Mesothelial cell of epicardium (in vitro differentiated cells): Measurements from ENCODE around the gene SRRM3. TPM values are rescaled to one million over a fixed set of nuclear protein-coding genes. Genes with fewer than 3 reads are reported as not detected.
A peak's percentile ranks its signal among the peaks of the same experiment; 100 is the strongest.
"Not testable (repeated sequence)": the region's sequence is repeated elsewhere in the genome, so short reads cannot be mapped to it uniquely, and the experiment has no call there.

ENCODE experiments used
- DNase-seq, 2 experiments: peaks; one replicate each; pipeline ENCODE4 v3.0.0; 2021; ENCODE audit warnings: low spot score in 2 of 2; ENCODE audit not compliant: unreplicated experiment in 2 of 2
- H3K27ac Mint-ChIP-seq: 2 replicates; pipeline ENCODE4 v1.8.0; 2021; ENCODE audit warnings: mixed read lengths
- H3K27me3 Mint-ChIP-seq: 2 replicates; pipeline ENCODE4 v1.8.0; 2021; ENCODE audit warnings: low read depth, mixed read lengths
- H3K36me3 Mint-ChIP-seq: 2 replicates; pipeline ENCODE4 v1.8.0; 2021; ENCODE audit warnings: mixed read lengths
- H3K4me1 Mint-ChIP-seq: 2 replicates; pipeline ENCODE4 v1.8.0; 2021; ENCODE audit warnings: mixed read lengths
- H3K4me3 Mint-ChIP-seq: 2 replicates; pipeline ENCODE4 v1.8.0; 2021; ENCODE audit warnings: mild to moderate bottlenecking, moderate library complexity, mixed read lengths
- H3K9me3 Mint-ChIP-seq: 2 replicates; pipeline ENCODE4 v1.8.0; 2021; ENCODE audit warnings: mixed read lengths
- CTCF ChIP-seq: fragments of 200-600 bp; sonication (generic); IDR thresholded peaks from one replicate; pipeline ENCODE4 v1.5.0; 2021; ENCODE audit warnings: antibody characterized with exemption; ENCODE audit not compliant: unreplicated experiment
- total RNA-seq: library from RNA; stranded (reverse); gene quantifications from 3 replicates; pipeline ENCODE4 v1.2.1, GENCODE V29; 2021

Gene SRRM3
- total RNA-seq, 1 donor from 2014 or later = 6.9 TPM

- Mint-ChIP-seq H3K9me3 (no peaks in the 10 kb centered on the region), H3K27ac (peak overlapping the region; percentile 89), H3K4me3 (peak overlapping the region; percentile 89), H3K4me1 (peaks cover 28% of the 10 kb centered on the region), H3K27me3 (no peaks in the 10 kb centered on the region), H3K36me3 (no peaks in the 10 kb centered on the region)
- peak; percentile 92 to 95 for DNase-seq
- TF ChIP-seq CTCF = no peak
Observed at GRCh38 chr7:76303202-76304147, 101.8 kb downstream of the SRRM3 start.

- Mint-ChIP-seq H3K4me1 (peaks cover 28% of the 10 kb centered on the region), H3K9me3 (no peaks in the 10 kb centered on the region), H3K27me3 (no peaks in the 10 kb centered on the region), H3K36me3 (no peaks in the 10 kb centered on the region), H3K4me3 (no peak overlapping the region), H3K27ac (peak overlapping the region; percentile 43)
- no peak for TF ChIP-seq CTCF
- no peak for DNase-seq
Observed at GRCh38 chr7:76304888-76305375, 103.2 kb downstream of the SRRM3 start.

GRCh38 chr7:76308874-76309273 lies 107.2 kb downstream of the SRRM3 start:
- not testable (repeated sequence) for H3K27me3 Mint-ChIP-seq, H3K27ac Mint-ChIP-seq
- peaks cover 19% of the 10 kb centered on the region for H3K4me1 Mint-ChIP-seq

GRCh38 chr7:76309341-76310101 lies 107.8 kb downstream of the SRRM3 start:
- not testable (repeated sequence) for DNase-seq, H3K36me3 Mint-ChIP-seq
- peaks cover 17% of the 10 kb centered on the region for H3K4me1 Mint-ChIP-seq

More at GRCh38 chr7:76308874-76309273, 107.2 kb downstream of the SRRM3 start:
- DNase-seq, H3K4me3 Mint-ChIP-seq, H3K9me3 Mint-ChIP-seq, H3K36me3 Mint-ChIP-seq: not testable (repeated sequence)

GRCh38 chr7:76310102-76310957 lies 108.6 kb downstream of the SRRM3 start:
- Mint-ChIP-seq H3K36me3 (no peaks in the 10 kb centered on the region), H3K27ac (no peak overlapping the region), H3K4me1 (peaks cover 13% of the 10 kb centered on the region), H3K9me3 (no peaks in the 10 kb centered on the region), H3K27me3 (no peaks in the 10 kb centered on the region), H3K4me3 (no peak overlapping the region)
- no peak for DNase-seq
- no peak for TF ChIP-seq CTCF

More at GRCh38 chr7:76309341-76310101, 107.8 kb downstream of the SRRM3 start:
- not testable (repeated sequence) for H3K4me3 Mint-ChIP-seq, H3K27me3 Mint-ChIP-seq, H3K9me3 Mint-ChIP-seq, H3K27ac Mint-ChIP-seq

GRCh38 chr7:76311838-76312237 lies 110.1 kb downstream of the SRRM3 start:
- not testable (repeated sequence) for H3K4me1 Mint-ChIP-seq, H3K9me3 Mint-ChIP-seq, H3K27me3 Mint-ChIP-seq, H3K27ac Mint-ChIP-seq, H3K4me3 Mint-ChIP-seq, DNase-seq, H3K36me3 Mint-ChIP-seq
